K562 (cell line): ENCODE results near the gene HPD. TPM values are rescaled to one million over a fixed set of nuclear protein-coding genes. Genes with fewer than 3 reads are reported as not detected.

Experiments
- E2F4 ChIP-seq: sonication (generic); formaldehyde crosslinking; IDR thresholded peaks from 2 replicates; pipeline ENCODE4 v1.8.0; 2022; ENCODE audit warnings: mild to moderate bottlenecking, low read depth, missing genetic modification reagents
- HOXB6 ChIP-seq: fragments of 250-450 bp; sonication (Bioruptor Pico); IDR thresholded peaks from 2 replicates; pipeline ENCODE4 v1.5.1; 2022; ENCODE audit warnings: mild to moderate bottlenecking, borderline replicate concordance
- MBD2 ChIP-seq: sonication (generic); IDR thresholded peaks from 2 replicates; pipeline ENCODE4 v1.6.1; 2016; ENCODE audit warnings: low read depth, borderline replicate concordance
- MCM2 ChIP-seq: fragments of 450-650 bp; IDR thresholded peaks from 2 replicates; pipeline ENCODE4 v1.6.1; 2017; ENCODE audit warnings: low read depth, mild to moderate bottlenecking
- MIER1 ChIP-seq: fragments of 450-650 bp; IDR thresholded peaks from 2 replicates; pipeline ENCODE4 v1.6.1; 2016; ENCODE audit warnings: antibody characterized with exemption, mild to moderate bottlenecking, low read depth
- POLR2B ChIP-seq: fragments of 450-650 bp; IDR thresholded peaks from 2 replicates; pipeline ENCODE4 v1.6.1; 2018; ENCODE audit warnings: low read depth; ENCODE audit not compliant: partially characterized antibody
- RBFOX2 ChIP-seq: fragments of 200-400 bp; formaldehyde crosslinking; IDR thresholded peaks from 2 replicates; pipeline ENCODE4 v1.6.1; 2017; ENCODE audit warnings: low read depth, mild to moderate bottlenecking, low read length, moderate library complexity
- SMARCB1 ChIP-seq: IDR thresholded peaks from 2 replicates; pipeline ENCODE4 v1.6.1; 2011; ENCODE audit warnings: improper control_type of control experiment, low read depth; ENCODE audit not compliant: insufficient read length
- SREBF1 ChIP-seq: fragments of 150-350 bp; IDR thresholded peaks from 2 replicates; pipeline ENCODE4 v1.6.1; 2014; ENCODE audit warnings: antibody characterized with exemption, low read depth, low read length, borderline replicate concordance
- TCFL5 ChIP-seq: fragments of 250-450 bp; sonication (Bioruptor Pico); conservative IDR thresholded peaks from 2 replicates; pipeline ENCODE4 v1.6.1; 2021; ENCODE audit warnings: mild to moderate bottlenecking, moderate library complexity, matching md5 sums
- U2AF1 ChIP-seq: fragments of 200-400 bp; formaldehyde crosslinking; optimal IDR thresholded peaks from 2 replicates; pipeline ENCODE3; 2017; ENCODE audit warnings: mild to moderate bottlenecking, low read depth, low read length, moderate library complexity
- ZNF165 ChIP-seq: fragments of 250-450 bp; sonication (Bioruptor Pico); IDR thresholded peaks from 2 replicates; pipeline ENCODE4 v1.4.0; 2020; ENCODE audit warnings: borderline replicate concordance
- ZNF232 ChIP-seq: sonication (generic); formaldehyde crosslinking; IDR thresholded peaks from 2 replicates; pipeline ENCODE4 v1.8.0; 2022; ENCODE audit warnings: mild to moderate bottlenecking, missing genetic modification reagents
- polyA plus RNA-seq, 8 experiments: library from polyadenylated mRNA; depleted of rRNA in 4 of 8; stranded (reverse) in 5 of 8; unstranded in 3 of 8; fragments of >200 nt; fragmentation: Nextera tagmentation in 2 of 8; fragmentation: Illumina TruSeq in 1 of 8; extraction: Ambion mirVana in 2 of 8; extraction: Trizol in 1 of 8; gene quantifications; 2 replicates each; pipeline versions ENCODE4 v1.2.1 to v1.2.3, GENCODE V29; 2011 to 2014; ENCODE audit warnings: inconsistent platforms in 1 of 8, missing spikeins in 1 of 8
- total RNA-seq, 7 experiments: library from RNA; depleted of rRNA in 6 of 7; stranded (reverse); fragments of >200 nt in 6 of 7; fragmentation: Illumina TruSeq in 2 of 7; extraction: Trizol in 2 of 7; gene quantifications; 2 replicates each; pipeline versions ENCODE4 v1.2.1 to v1.2.3, GENCODE V29; 2011 to 2021; ENCODE audit warnings: low replicate concordance in 1 of 7
- TF ChIP-seq, protein P1 (sequence below): fragments of 250-450 bp; sonication (Bioruptor Pico); IDR thresholded peaks from 2 replicates; pipeline ENCODE4 v1.5.1; 2021; ENCODE audit warnings: mild to moderate bottlenecking
- TF ChIP-seq, protein P2 (sequence below): sonication (generic); formaldehyde crosslinking; IDR thresholded peaks from 2 replicates; pipeline ENCODE4 v1.8.0; 2023; ENCODE audit warnings: missing genetic modification reagents, mild to moderate bottlenecking, borderline replicate concordance
- TF ChIP-seq, protein P3 (sequence below), 2 experiments: fragments of 450-650 bp; IDR thresholded peaks; 2 replicates each; pipeline ENCODE4 v1.6.1; 2016

HPD gene
- total and polyA plus RNA-seq, 9 of the 15 experiments (the other 6 are each of a cell fraction or from before 2014, with no cell fraction given), result 0.06 to 0.29 (median 0.07) TPM; not detected in 4

DNA sequence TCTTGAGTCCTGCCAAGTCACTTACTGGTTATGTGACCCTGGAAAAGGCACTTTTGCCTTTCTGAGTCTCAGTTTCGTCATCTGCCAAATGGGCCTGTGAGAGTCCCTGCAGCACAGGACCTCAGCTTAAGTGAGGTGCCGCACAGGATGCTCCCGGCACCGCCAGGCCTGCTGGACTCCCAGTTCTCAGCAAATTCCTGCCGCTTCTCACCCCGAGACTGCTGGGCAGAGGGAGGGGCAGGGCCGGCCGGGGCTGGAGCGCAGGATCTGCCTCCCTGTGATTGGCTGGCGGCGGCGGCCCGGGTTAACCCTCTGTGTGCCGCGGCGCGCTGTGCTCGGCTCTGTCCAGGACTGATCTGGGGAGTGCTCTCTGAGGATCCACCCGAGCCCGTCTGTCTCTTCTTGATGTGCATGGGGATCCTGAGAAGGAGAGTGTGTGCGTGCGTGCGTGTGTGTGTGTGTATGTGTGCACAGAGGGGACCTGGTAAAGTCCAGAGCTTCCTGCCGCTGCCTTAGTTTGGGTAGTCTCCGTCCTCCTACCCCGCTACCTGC, 46.3 kb downstream of the HPD start (continued):
- TF ChIP-seq, protein P1, sequence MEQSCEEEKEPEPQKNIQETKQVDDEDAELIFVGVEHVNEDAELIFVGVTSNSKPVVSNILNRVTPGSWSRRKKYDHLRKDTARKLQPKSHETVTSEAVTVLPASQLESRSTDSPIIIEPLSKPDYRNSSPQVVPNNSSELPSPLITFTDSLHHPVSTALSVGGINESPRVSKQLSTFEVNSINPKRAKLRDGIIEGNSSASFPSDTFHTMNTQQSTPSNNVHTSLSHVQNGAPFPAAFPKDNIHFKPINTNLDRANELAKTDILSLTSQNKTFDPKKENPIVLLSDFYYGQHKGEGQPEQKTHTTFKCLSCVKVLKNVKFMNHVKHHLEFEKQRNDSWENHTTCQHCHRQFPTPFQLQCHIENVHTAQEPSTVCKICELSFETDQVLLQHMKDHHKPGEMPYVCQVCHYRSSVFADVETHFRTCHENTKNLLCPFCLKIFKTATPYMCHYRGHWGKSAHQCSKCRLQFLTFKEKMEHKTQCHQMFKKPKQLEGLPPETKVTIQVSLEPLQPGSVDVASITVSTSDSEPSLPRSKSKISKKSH (CRISPR knock-in tag), result no peak
- TF ChIP-seq ZNF232 (CRISPR knock-in tag), result no peak
- no peak for TF ChIP-seq TCFL5 (CRISPR knock-in tag)
- no peak for TF ChIP-seq MBD2
- no peak for TF ChIP-seq RBFOX2
- no peak for TF ChIP-seq SREBF1
- TF ChIP-seq U2AF1, result no peak
- no peak for TF ChIP-seq MIER1
- TF ChIP-seq E2F4 (CRISPR knock-in tag), result no peak
- no peak for TF ChIP-seq POLR2B
- TF ChIP-seq HOXB6 (CRISPR knock-in tag), result no peak
- TF ChIP-seq, protein P2, sequence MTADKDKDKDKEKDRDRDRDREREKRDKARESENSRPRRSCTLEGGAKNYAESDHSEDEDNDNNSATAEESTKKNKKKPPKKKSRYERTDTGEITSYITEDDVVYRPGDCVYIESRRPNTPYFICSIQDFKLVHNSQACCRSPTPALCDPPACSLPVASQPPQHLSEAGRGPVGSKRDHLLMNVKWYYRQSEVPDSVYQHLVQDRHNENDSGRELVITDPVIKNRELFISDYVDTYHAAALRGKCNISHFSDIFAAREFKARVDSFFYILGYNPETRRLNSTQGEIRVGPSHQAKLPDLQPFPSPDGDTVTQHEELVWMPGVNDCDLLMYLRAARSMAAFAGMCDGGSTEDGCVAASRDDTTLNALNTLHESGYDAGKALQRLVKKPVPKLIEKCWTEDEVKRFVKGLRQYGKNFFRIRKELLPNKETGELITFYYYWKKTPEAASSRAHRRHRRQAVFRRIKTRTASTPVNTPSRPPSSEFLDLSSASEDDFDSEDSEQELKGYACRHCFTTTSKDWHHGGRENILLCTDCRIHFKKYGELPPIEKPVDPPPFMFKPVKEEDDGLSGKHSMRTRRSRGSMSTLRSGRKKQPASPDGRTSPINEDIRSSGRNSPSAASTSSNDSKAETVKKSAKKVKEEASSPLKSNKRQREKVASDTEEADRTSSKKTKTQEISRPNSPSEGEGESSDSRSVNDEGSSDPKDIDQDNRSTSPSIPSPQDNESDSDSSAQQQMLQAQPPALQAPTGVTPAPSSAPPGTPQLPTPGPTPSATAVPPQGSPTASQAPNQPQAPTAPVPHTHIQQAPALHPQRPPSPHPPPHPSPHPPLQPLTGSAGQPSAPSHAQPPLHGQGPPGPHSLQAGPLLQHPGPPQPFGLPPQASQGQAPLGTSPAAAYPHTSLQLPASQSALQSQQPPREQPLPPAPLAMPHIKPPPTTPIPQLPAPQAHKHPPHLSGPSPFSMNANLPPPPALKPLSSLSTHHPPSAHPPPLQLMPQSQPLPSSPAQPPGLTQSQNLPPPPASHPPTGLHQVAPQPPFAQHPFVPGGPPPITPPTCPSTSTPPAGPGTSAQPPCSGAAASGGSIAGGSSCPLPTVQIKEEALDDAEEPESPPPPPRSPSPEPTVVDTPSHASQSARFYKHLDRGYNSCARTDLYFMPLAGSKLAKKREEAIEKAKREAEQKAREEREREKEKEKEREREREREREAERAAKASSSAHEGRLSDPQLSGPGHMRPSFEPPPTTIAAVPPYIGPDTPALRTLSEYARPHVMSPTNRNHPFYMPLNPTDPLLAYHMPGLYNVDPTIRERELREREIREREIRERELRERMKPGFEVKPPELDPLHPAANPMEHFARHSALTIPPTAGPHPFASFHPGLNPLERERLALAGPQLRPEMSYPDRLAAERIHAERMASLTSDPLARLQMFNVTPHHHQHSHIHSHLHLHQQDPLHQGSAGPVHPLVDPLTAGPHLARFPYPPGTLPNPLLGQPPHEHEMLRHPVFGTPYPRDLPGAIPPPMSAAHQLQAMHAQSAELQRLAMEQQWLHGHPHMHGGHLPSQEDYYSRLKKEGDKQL, result no peak
- TF ChIP-seq SMARCB1, result no peak
- no peak for TF ChIP-seq ZNF165 (CRISPR knock-in tag)
- no peak for TF ChIP-seq MCM2
- TF ChIP-seq, protein P3, sequence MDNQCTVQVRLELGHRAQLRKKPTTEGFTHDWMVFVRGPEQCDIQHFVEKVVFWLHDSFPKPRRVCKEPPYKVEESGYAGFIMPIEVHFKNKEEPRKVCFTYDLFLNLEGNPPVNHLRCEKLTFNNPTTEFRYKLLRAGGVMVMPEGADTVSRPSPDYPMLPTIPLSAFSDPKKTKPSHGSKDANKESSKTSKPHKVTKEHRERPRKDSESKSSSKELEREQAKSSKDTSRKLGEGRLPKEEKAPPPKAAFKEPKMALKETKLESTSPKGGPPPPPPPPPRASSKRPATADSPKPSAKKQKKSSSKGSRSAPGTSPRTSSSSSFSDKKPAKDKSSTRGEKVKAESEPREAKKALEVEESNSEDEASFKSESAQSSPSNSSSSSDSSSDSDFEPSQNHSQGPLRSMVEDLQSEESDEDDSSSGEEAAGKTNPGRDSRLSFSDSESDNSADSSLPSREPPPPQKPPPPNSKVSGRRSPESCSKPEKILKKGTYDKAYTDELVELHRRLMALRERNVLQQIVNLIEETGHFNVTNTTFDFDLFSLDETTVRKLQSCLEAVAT (IDR thresholded peaks at IDR 0.05), result no peak
